NT2/D1 (cell line): ENCODE data around the gene KLHDC8B.

ENCODE experiments used
- YY1 ChIP-seq: IDR thresholded peaks from 2 replicates; pipeline ENCODE4 v1.6.1; 2011; ENCODE audit not compliant: insufficient read length, insufficient read depth
- ZNF274 ChIP-seq: IDR thresholded peaks from 2 replicates; pipeline ENCODE4 v1.6.1; 2011; ENCODE audit warnings: mild to moderate bottlenecking, low read depth, low read length

GRCh38 chr3:49140080-49140479 is 31.3 kb upstream of the KLHDC8B start:
- no peak for TF ChIP-seq ZNF274
- no peak for TF ChIP-seq YY1
